SIG-M5 treated with dmso at 0.1 percent for 504 hours (cell line): ENCODE results near the gene AAGAB.
"Not testable (repeated sequence)": the region's sequence is repeated elsewhere in the genome, so short reads cannot be mapped to it uniquely, and the experiment has no call there.

Experiments
- DNase-seq: peaks from one replicate; lab custom pipeline; 2025; ENCODE audit not compliant: unreplicated experiment; lab: John Stamatoyannopoulos, UW

Gene AAGAB

GRCh38 chr15:67154249-67154648 is 100.2 kb downstream of the AAGAB start:
- DNase-seq = no peak

- not testable (repeated sequence) for DNase-seq
These were observed 101.4 kb downstream of the AAGAB start for GRCh38 chr15:67153044-67153443.

GRCh38 chr15:67152429-67152828 is 102.0 kb downstream of the AAGAB start:
- DNase-seq = no peak
